SK-N-SH (cell line): ENCODE results near the gene VGF. TPM values are rescaled to one million over a fixed set of nuclear protein-coding genes. Genes with fewer than 3 reads are reported as not detected.

Experiments used
- CTCF ChIA-PET: fragments of 300-600, 350-600 bp; formaldehyde crosslinking; extraction: SDS; loops from one replicate; lab custom pipeline; 2021; lab: Yijun Ruan, JAX
- POLR2A ChIA-PET: fragments of 350-600 bp; sonication (Branson Sonifier 250); formaldehyde crosslinking; extraction: SDS; loops from one replicate; lab custom pipeline; 2020; ENCODE audit warnings: antibody characterized with exemption, inconsistent platforms; lab: Yijun Ruan, JAX
- DNase-seq: peaks from one replicate; pipeline ENCODE4 v3.0.0; 2012
- H2AFZ ChIP-seq: fragments of 200-600 bp; sonication (generic); 2 replicates; pipeline ENCODE4 v1.8.1; 2016; ENCODE audit warnings: antibody characterized with exemption, mild to moderate bottlenecking, low read depth
- H3F3A ChIP-seq: fragments of 200-600 bp; sonication (generic); replicated peaks from 2 replicates; pipeline ENCODE3; 2016; ENCODE audit warnings: antibody characterized with exemption, mild to moderate bottlenecking; ENCODE audit not compliant: insufficient read depth
- H3K27ac ChIP-seq, 2 experiments: fragments of 200-500 bp in 1 of 2; fragments of 200-600 bp in 1 of 2; sonication (Bioruptor generic) in 1 of 2; sonication (generic), shearing (Covaris generic) in 1 of 2; 2 replicates each; pipeline versions ENCODE4 v1.5.1 to v1.6.1; 2014 to 2016; ENCODE audit warnings: low read depth in 2 of 2, inconsistent platforms in 1 of 2, low read length in 1 of 2, mild to moderate bottlenecking in 1 of 2, mixed read lengths in 1 of 2
- H3K27me3 ChIP-seq: fragments of 200-600 bp; sonication (generic), shearing (Covaris generic); 2 replicates; pipeline ENCODE4 v1.6.1; 2016; ENCODE audit warnings: mixed run types; ENCODE audit not compliant: insufficient read depth
- H3K36me3 ChIP-seq, 2 experiments: fragments of 200-500 bp in 1 of 2; fragments of 200-600 bp in 1 of 2; sonication (Bioruptor generic) in 1 of 2; sonication (generic) in 1 of 2; replicated peaks in 1 of 2; 2 replicates each; pipeline versions ENCODE3 to v1.5.1; 2014 to 2016; ENCODE audit warnings: low read length in 1 of 2, mild to moderate bottlenecking in 1 of 2; ENCODE audit not compliant: insufficient read depth in 2 of 2, control insufficient read depth in 1 of 2
- H3K4me1 ChIP-seq, 2 experiments: fragments of 200-500 bp in 1 of 2; fragments of 200-600 bp in 1 of 2; sonication (Bioruptor generic) in 1 of 2; sonication (generic), shearing (Covaris generic) in 1 of 2; 2 replicates each; pipeline versions ENCODE4 v1.5.1 to v1.6.1; 2014 to 2016; ENCODE audit warnings: low read depth in 1 of 2, low read length in 1 of 2, mixed run types in 1 of 2; ENCODE audit not compliant: insufficient read depth in 2 of 2, control insufficient read depth in 1 of 2
- H3K4me2 ChIP-seq: fragments of 200-600 bp; sonication (generic), shearing (Covaris generic); 2 replicates; pipeline ENCODE4 v1.6.1; 2017; ENCODE audit warnings: mixed run types
- H3K4me3 ChIP-seq, 2 experiments: fragments of 200-500 bp in 1 of 2; fragments of 200-600 bp in 1 of 2; sonication (Bioruptor generic) in 1 of 2; sonication (generic), shearing (Covaris generic) in 1 of 2; 2 replicates each; pipeline versions ENCODE4 v1.5.1 to v1.8.1; 2014 to 2016; ENCODE audit warnings: low read depth in 2 of 2, inconsistent platforms in 1 of 2, low read length in 1 of 2, mild to moderate bottlenecking in 1 of 2, mixed read lengths in 1 of 2, moderate library complexity in 1 of 2
- H3K79me2 ChIP-seq: fragments of 200-600 bp; sonication (generic); 2 replicates; pipeline ENCODE4 v1.8.1; 2017; ENCODE audit warnings: mild to moderate bottlenecking; ENCODE audit not compliant: insufficient read depth
- H3K9ac ChIP-seq: fragments of 200-600 bp; sonication (generic); 2 replicates; pipeline ENCODE4 v1.6.1; 2017; ENCODE audit warnings: mixed run types
- H3K9me2 ChIP-seq: fragments of 200-600 bp; sonication (generic); 2 replicates; pipeline ENCODE4 v1.6.1; 2017; ENCODE audit warnings: mixed run types
- H3K9me3 ChIP-seq: fragments of 200-600 bp; sonication (generic); 2 replicates; pipeline ENCODE4 v1.6.1; 2017; ENCODE audit warnings: mixed run types, mild to moderate bottlenecking, moderate library complexity
- H4K20me1 ChIP-seq: fragments of 200-600 bp; sonication (generic); 2 replicates; pipeline ENCODE4 v1.6.1; 2017; ENCODE audit warnings: mild to moderate bottlenecking, mixed run types; ENCODE audit not compliant: insufficient read depth
- FOSL2 ChIP-seq: IDR thresholded peaks from 2 replicates; pipeline ENCODE4 v1.4.0; 2012; ENCODE audit warnings: low read depth, mild to moderate bottlenecking, moderate library complexity, borderline replicate concordance
- MAX ChIP-seq: IDR thresholded peaks from 2 replicates; pipeline ENCODE4 v1.4.0; 2012; ENCODE audit warnings: low read depth
- MEF2A ChIP-seq: IDR thresholded peaks from 2 replicates; pipeline ENCODE4 v1.4.0; 2012; ENCODE audit warnings: low read depth, borderline replicate concordance
- MXI1 ChIP-seq: IDR thresholded peaks from 2 replicates; pipeline ENCODE4 v1.6.1; 2012; ENCODE audit warnings: mild to moderate bottlenecking, low read depth, low read length, improper control_type of control experiment
- PBX3 ChIP-seq: IDR thresholded peaks from 2 replicates; pipeline ENCODE4; 2012
- POLR2AphosphoS5 ChIP-seq: IDR thresholded peaks from 2 replicates; pipeline ENCODE4 v1.6.1; 2012; ENCODE audit warnings: low read depth, low read length
- RFX5 ChIP-seq: IDR thresholded peaks from 2 replicates; pipeline ENCODE4 v1.6.1; 2012; ENCODE audit warnings: mild to moderate bottlenecking, improper control_type of control experiment, low read length
- RXRA ChIP-seq: IDR thresholded peaks from 2 replicates; pipeline ENCODE4 v1.4.0; 2012; ENCODE audit warnings: low read depth, mild to moderate bottlenecking, borderline replicate concordance
- TAF1 ChIP-seq: IDR thresholded peaks from 2 replicates; pipeline ENCODE4 v1.6.1; 2012; ENCODE audit warnings: low read depth, mild to moderate bottlenecking, low read length, moderate library complexity, borderline replicate concordance
- TCF12 ChIP-seq: IDR thresholded peaks from 2 replicates; pipeline ENCODE4 v1.4.0; 2012
- TEAD4 ChIP-seq: IDR thresholded peaks from 2 replicates; pipeline ENCODE4 v1.4.0; 2012; ENCODE audit warnings: mild to moderate bottlenecking, borderline replicate concordance; ENCODE audit not compliant: insufficient read depth
- ZBTB33 ChIP-seq: IDR thresholded peaks from 2 replicates; pipeline ENCODE4 v1.4.0; 2012; ENCODE audit warnings: low read depth, borderline replicate concordance
- WGBS: methylation state at CpG from one replicate; pipeline ENCODE4 v1.1.6; 2017; ENCODE audit warnings: low lambda C conversion rate; 5-methylcytosine and 5-hydroxymethylcytosine counted together
- polyA plus RNA-seq, 3 experiments: library from polyadenylated mRNA; depleted of rRNA; stranded (reverse); fragments of >200 nt; gene quantifications; 2 replicates each; pipeline ENCODE4 v1.2.3, GENCODE V29; 2012

The VGF gene
- polyA plus RNA-seq, 1 of the 3 experiments (the other 2 are of a cell fraction), result 54.3 TPM

- H2AFZ ChIP-seq, result no peak overlapping the region
- H3K9me2 ChIP-seq, result no peaks in the 10 kb centered on the region
- H3K4me1 ChIP-seq, result peaks cover 11 to 32% of the 10 kb centered on the region in 2 experiments; a peak in 3 of 4 replicates
- TF ChIP-seq RFX5 (no peak), TCF12 (no peak; the same call in 1 of the 2 replicates), RXRA (no peak), POLR2AphosphoS5 (peak; percentile 51; the same call in 1 of the 2 replicates), TAF1 (no peak), FOSL2 (no peak), PBX3 (peak; percentile 13; the same call in 1 of the 2 replicates), MXI1 (no peak), MAX (0 out of 2 replicates have a peak, but pooled peaks have one; percentile 53), ZBTB33 (peak; percentile 33; the same call in 1 of the 2 replicates), TEAD4 (0 out of 2 replicates have a peak, but pooled peaks have one; percentile 25), MEF2A (no peak)
- peaks cover 93% of the 10 kb centered on the region for H4K20me1 ChIP-seq
- peaks cover 44% of the 10 kb centered on the region for H3K79me2 ChIP-seq
- peak overlapping the region; percentile 27; the same call in 1 of the 2 replicates for H3K9ac ChIP-seq
- H3K9me3 ChIP-seq, result no peaks in the 10 kb centered on the region
- peak overlapping the region in 1 of 2 experiments; percentile 98; a peak in 2 of 4 replicates for H3K27ac ChIP-seq
- CTCF ChIA-PET, result interaction anchor here (0.7 to 4.7 kb wide), 13 partner anchors 10 to 168 kb away, joined by 3 to 38 read pairs (median 3); partner anchors contain the start of gene NAT16
- peaks cover 24 to 85% of the 10 kb centered on the region in 2 experiments for H3K36me3 ChIP-seq
- WGBS, result 72% methylated on average over 15 of the region's 15 CpGs
- no peak for DNase-seq
- peak overlapping the region in 1 of 2 experiments; percentile 12; a peak in 1 of 4 replicates for H3K4me3 ChIP-seq
- no peaks in the 10 kb centered on the region for H3K27me3 ChIP-seq
- peak overlapping the region; percentile 96 for H3K4me2 ChIP-seq
- POLR2A ChIA-PET, result interaction anchor here (1.1 kb wide), 1 partner anchor 10 kb away, joined by 3 read pairs; no protein-coding TSS in a partner anchor
- H3F3A ChIP-seq, result peaks cover 99% of the 10 kb centered on the region
Measured at GRCh38 chr7:101133621-101134398, 31.6 kb downstream of the VGF start.
